Endothelial cell of umbilical vein (primary cell): ENCODE results near the gene TWIST2. TPM values are rescaled to one million over a fixed set of nuclear protein-coding genes. Genes with fewer than 3 reads are reported as not detected.

Experiments used
- BruUV-seq: library from RNA; stranded (reverse); fragments of 400-500 nt; replicated peaks from 2 replicates; lab custom pipeline; 2021; lab: Mats Ljungman, UMichigan
- CTCF ChIA-PET: fragments of 300-600, 350-600 bp; sonication (Branson Sonifier 250); formaldehyde crosslinking; loops from one replicate; lab custom pipeline; 2021; ENCODE audit warnings: antibody characterized with exemption, inconsistent platforms; lab: Charles Lee
- POLR2A ChIA-PET: fragments of 300-600, 350-600 bp; sonication (Branson Sonifier 250); formaldehyde crosslinking; loops from one replicate; lab custom pipeline; 2021; ENCODE audit warnings: antibody characterized with exemption, inconsistent platforms; lab: Charles Lee
- DNase-seq: peaks from one replicate; pipeline ENCODE4 v3.0.0-alpha.2; 2011; ENCODE audit warnings: low read depth, low spot score
- FAIRE-seq: peaks from 2 replicates; lab custom pipeline; 2011; peaks lifted over from hg19 to GRCh38; lab: Jason Lieb, UNC
- H2AFZ ChIP-seq: 2 replicates; pipeline ENCODE4 v1.6.0; 2012; ENCODE audit warnings: low read depth, low read length, control low read depth, inconsistent platforms
- H3K27ac ChIP-seq: 2 replicates; pipeline ENCODE4 v1.5.1; 2011; ENCODE audit warnings: low read depth, mild to moderate bottlenecking, control low read depth, low read length, moderate library complexity; ENCODE audit not compliant: insufficient read depth
- H3K27me3 ChIP-seq, 2 experiments: 2 replicates each; pipeline versions ENCODE4 v1.6.0 to v1.6.1; 2011; ENCODE audit warnings: low read length in 2 of 2, mixed read lengths in 1 of 2; ENCODE audit not compliant: control insufficient read depth in 2 of 2, insufficient read depth in 2 of 2
- H3K36me3 ChIP-seq, 2 experiments: 2 replicates in 1 of 2; 3 replicates in 1 of 2; pipeline ENCODE4 v1.5.1; 2011; ENCODE audit warnings: low read length in 2 of 2, mild to moderate bottlenecking in 1 of 2, moderate library complexity in 1 of 2; ENCODE audit not compliant: control insufficient read depth in 2 of 2, insufficient read depth in 2 of 2; ENCODE audit errors: extremely low read depth in 1 of 2
- H3K4me1 ChIP-seq: 3 replicates; pipeline ENCODE4 v1.5.1; 2011; ENCODE audit warnings: mild to moderate bottlenecking, low read length; ENCODE audit not compliant: control insufficient read depth, insufficient read depth; ENCODE audit errors: extremely low read depth
- H3K4me2 ChIP-seq: 2 replicates; pipeline ENCODE4 v1.6.1; 2011; ENCODE audit warnings: low read length, control low read depth, mixed read lengths; ENCODE audit not compliant: insufficient read depth
- H3K4me3 ChIP-seq, 3 experiments: fragments of 200-600 bp in 1 of 3; sonication (generic), shearing (Covaris generic) in 1 of 3; replicated peaks in 1 of 3; 2 replicates each; pipeline ENCODE4 v1.5.1; 2011 to 2016; ENCODE audit warnings: control low read depth in 3 of 3, low read length in 3 of 3, mild to moderate bottlenecking in 2 of 3, inconsistent platforms in 1 of 3, low read depth in 1 of 3, moderate library complexity in 1 of 3; ENCODE audit not compliant: insufficient read depth in 1 of 3
- H3K79me2 ChIP-seq: 2 replicates; pipeline ENCODE4 v1.6.0; 2012; ENCODE audit warnings: low read length, inconsistent platforms; ENCODE audit not compliant: control insufficient read depth, insufficient read depth
- H3K9ac ChIP-seq: replicated peaks from 2 replicates; pipeline ENCODE3; 2011; ENCODE audit warnings: low read length, control low read depth; ENCODE audit not compliant: insufficient read depth; ENCODE audit errors: extremely low read depth
- H3K9me1 ChIP-seq: replicated peaks from 3 replicates; pipeline ENCODE4 v1.6.0; 2011; ENCODE audit warnings: mild to moderate bottlenecking, low read length; ENCODE audit not compliant: control insufficient read depth, insufficient read depth; ENCODE audit errors: extremely low read depth
- H3K9me3 ChIP-seq: replicated peaks from 2 replicates; pipeline ENCODE4 v1.5.1; 2012; ENCODE audit warnings: low read length, inconsistent platforms; ENCODE audit not compliant: control insufficient read depth, insufficient read depth
- H4K20me1 ChIP-seq: replicated peaks from 2 replicates; pipeline ENCODE3; 2011; ENCODE audit warnings: mild to moderate bottlenecking, low read length; ENCODE audit not compliant: control insufficient read depth, insufficient read depth; ENCODE audit errors: extremely low read depth
- EZH2 ChIP-seq: IDR thresholded peaks from 2 replicates; pipeline ENCODE4 v1.6.1; 2012; ENCODE audit warnings: borderline replicate concordance, low read depth, mild to moderate bottlenecking, moderate library complexity, low read length, inconsistent platforms; ENCODE audit not compliant: severe bottlenecking
- FOS ChIP-seq: IDR thresholded peaks from 2 replicates; pipeline ENCODE4 v1.6.1; 2011; ENCODE audit warnings: mild to moderate bottlenecking, low read length, moderate library complexity, borderline replicate concordance; ENCODE audit not compliant: insufficient read depth
- GATA2 ChIP-seq: IDR thresholded peaks from 2 replicates; pipeline ENCODE4 v1.7.0; 2011; ENCODE audit warnings: low read depth, mild to moderate bottlenecking, moderate library complexity, mixed read lengths, low read length; ENCODE audit not compliant: insufficient read length, insufficient read depth
- JUN ChIP-seq: IDR thresholded peaks from 2 replicates; pipeline ENCODE4 v1.6.1; 2011; ENCODE audit warnings: borderline replicate concordance, low read depth; ENCODE audit not compliant: insufficient read length, insufficient read depth
- MYC ChIP-seq: IDR thresholded peaks from one replicate; pipeline ENCODE4 v1.6.1; 2011; ENCODE audit warnings: mild to moderate bottlenecking, low read depth, low read length
- POLR2A ChIP-seq: IDR thresholded peaks from 2 replicates; pipeline ENCODE4 v1.6.1; 2012; ENCODE audit warnings: low read depth, mild to moderate bottlenecking, control low read depth, low read length
- POLR2AphosphoS5 ChIP-seq: IDR thresholded peaks from 2 replicates; pipeline ENCODE4 v1.6.1; 2012; ENCODE audit warnings: low read depth, mild to moderate bottlenecking, control low read depth, low read length, moderate library complexity; ENCODE audit not compliant: insufficient read depth
- dilution Hi-C: fragments of 300-500 bp; cut with MboI; formaldehyde crosslinking; loops from one replicate; pipeline ENCODE4 v1.15.0; 2019; ENCODE audit warnings: low sequenced_read_pairs; ENCODE audit not compliant: extremely low pct_ligation_motif_present
- intact Hi-C: fragments of 100-400 bp; cut with micrococcal nuclease; formaldehyde crosslinking; loops from one replicate; pipeline ENCODE4 v1.10.0; 2022
- polyA plus RNA-seq, 4 experiments: library from polyadenylated mRNA; depleted of rRNA in 3 of 4; stranded (reverse) in 3 of 4; unstranded in 1 of 4; fragments of >200 nt; gene quantifications; 2 replicates each; pipeline versions ENCODE4 v1.2.1 to v1.2.3, GENCODE V29; 2011 to 2012; ENCODE audit warnings: missing spikeins in 1 of 4
- total RNA-seq: library from RNA; stranded (reverse); gene quantifications from 2 replicates; pipeline ENCODE4 v1.2.3, GENCODE V29; 2021
- TF ChIP-seq, protein P1 (sequence below), 2 donors: IDR thresholded peaks; 1 replicate in 1 of 2; 2 replicates in 1 of 2; pipeline ENCODE4 v1.5.1; 2011; ENCODE audit warnings: low read length in 2 of 2, mild to moderate bottlenecking in 2 of 2, moderate library complexity in 2 of 2, control low read depth in 1 of 2, inconsistent platforms in 1 of 2, low read depth in 1 of 2; ENCODE audit not compliant: insufficient read depth in 1 of 2; ENCODE audit errors: extremely low read depth in 1 of 2
- TF ChIP-seq, protein P2 (sequence below): IDR thresholded peaks from 2 replicates; pipeline ENCODE4 v1.6.1; 2011; ENCODE audit not compliant: insufficient read depth, insufficient read length

TWIST2 gene
- total and polyA plus RNA-seq, 2 donors (not counting 3 experiments of a cell fraction or from before 2014, with no cell fraction given), result 2.3 to 3.4 TPM

DNA sequence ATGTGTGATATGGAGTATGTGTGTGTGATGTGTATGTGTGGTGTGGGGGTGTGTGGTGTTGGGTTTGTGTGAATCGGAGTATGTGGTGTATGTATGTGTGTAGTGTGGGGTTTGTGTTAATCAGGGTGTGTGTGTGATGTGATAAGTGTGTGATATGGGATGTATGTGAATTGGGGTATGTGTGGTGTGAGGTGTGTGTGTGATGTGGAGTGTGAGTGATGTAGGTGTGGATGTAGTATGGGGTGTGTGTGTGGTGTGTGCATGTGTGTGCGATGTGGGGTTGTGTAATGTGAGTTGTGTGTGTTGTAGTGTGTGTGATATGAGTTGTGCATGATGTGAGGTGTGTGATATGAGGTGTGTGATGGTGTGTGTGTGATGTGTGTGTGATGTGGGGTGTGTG is 54.4 kb downstream of the TWIST2 start:
- TF ChIP-seq, protein P1, sequence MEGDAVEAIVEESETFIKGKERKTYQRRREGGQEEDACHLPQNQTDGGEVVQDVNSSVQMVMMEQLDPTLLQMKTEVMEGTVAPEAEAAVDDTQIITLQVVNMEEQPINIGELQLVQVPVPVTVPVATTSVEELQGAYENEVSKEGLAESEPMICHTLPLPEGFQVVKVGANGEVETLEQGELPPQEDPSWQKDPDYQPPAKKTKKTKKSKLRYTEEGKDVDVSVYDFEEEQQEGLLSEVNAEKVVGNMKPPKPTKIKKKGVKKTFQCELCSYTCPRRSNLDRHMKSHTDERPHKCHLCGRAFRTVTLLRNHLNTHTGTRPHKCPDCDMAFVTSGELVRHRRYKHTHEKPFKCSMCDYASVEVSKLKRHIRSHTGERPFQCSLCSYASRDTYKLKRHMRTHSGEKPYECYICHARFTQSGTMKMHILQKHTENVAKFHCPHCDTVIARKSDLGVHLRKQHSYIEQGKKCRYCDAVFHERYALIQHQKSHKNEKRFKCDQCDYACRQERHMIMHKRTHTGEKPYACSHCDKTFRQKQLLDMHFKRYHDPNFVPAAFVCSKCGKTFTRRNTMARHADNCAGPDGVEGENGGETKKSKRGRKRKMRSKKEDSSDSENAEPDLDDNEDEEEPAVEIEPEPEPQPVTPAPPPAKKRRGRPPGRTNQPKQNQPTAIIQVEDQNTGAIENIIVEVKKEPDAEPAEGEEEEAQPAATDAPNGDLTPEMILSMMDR (IDR thresholded peaks at IDR 0.05; ENCODE audit: extremely low read depth in 1 of 2, insufficient read depth in 1 of 2, low read depth in 1 of 2, low read length in 2 of 2), result no peak
- TF ChIP-seq, protein P2, sequence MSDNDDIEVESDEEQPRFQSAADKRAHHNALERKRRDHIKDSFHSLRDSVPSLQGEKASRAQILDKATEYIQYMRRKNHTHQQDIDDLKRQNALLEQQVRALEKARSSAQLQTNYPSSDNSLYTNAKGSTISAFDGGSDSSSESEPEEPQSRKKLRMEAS, result no peak
- TF ChIP-seq FOS, result no peak
- TF ChIP-seq POLR2AphosphoS5, result no peak
- no peak for TF ChIP-seq GATA2
- no peak for TF ChIP-seq EZH2
- TF ChIP-seq POLR2A, result no peak
- TF ChIP-seq MYC, result no peak
- no peak for TF ChIP-seq JUN
- Histone ChIP-seq H3K4me2 (no peak overlapping the region), H3K9ac (no peak overlapping the region), H4K20me1 (no peaks in the 10 kb centered on the region), H3K36me3 (no peaks in the 10 kb centered on the region), H3K27ac (no peak overlapping the region), H3K4me3 (no peak overlapping the region), H3K4me1 (no peaks in the 10 kb centered on the region), H2AFZ (no peak overlapping the region), H3K79me2 (no peaks in the 10 kb centered on the region), H3K9me3 (no peaks in the 10 kb centered on the region), H3K27me3 (no peaks in the 10 kb centered on the region), H3K9me1 (no peaks in the 10 kb centered on the region)
- dilution Hi-C loops (no loop called here), intact Hi-C loops (no loop called here)
- FAIRE-seq, result no peak
- CTCF ChIA-PET, result no interaction called here
- POLR2A ChIA-PET, result no interaction called here
- no peak for DNase-seq
- no TSS peak for BruUV-seq
